HepG2 (cell line): ENCODE results near the gene SQSTM1. TPM values are rescaled to one million over a fixed set of nuclear protein-coding genes. Genes with fewer than 3 reads are reported as not detected.
A peak's percentile ranks its signal among the peaks of the same experiment; 100 is the strongest.

Source experiments
- AKAP8 ChIP-seq: sonication (generic); formaldehyde crosslinking; IDR thresholded peaks from 2 replicates; pipeline ENCODE4 v1.5.1; 2020; ENCODE audit warnings: mild to moderate bottlenecking, missing genetic modification reagents
- ATF3 ChIP-seq: sonication (generic); formaldehyde crosslinking; IDR thresholded peaks from 2 replicates; pipeline ENCODE4 v1.4.0; 2020; ENCODE audit warnings: missing genetic modification reagents
- CCDC6 ChIP-seq: sonication (generic); formaldehyde crosslinking; IDR thresholded peaks from 2 replicates; pipeline ENCODE4 v1.8.1; 2022; ENCODE audit warnings: mild to moderate bottlenecking, missing genetic modification reagents, moderate library complexity
- CHCHD3 ChIP-seq: sonication (generic); formaldehyde crosslinking; IDR thresholded peaks from 2 replicates; pipeline ENCODE4 v1.8.0; 2022; ENCODE audit warnings: mild to moderate bottlenecking, missing genetic modification reagents, moderate library complexity
- CREB3 ChIP-seq: sonication (generic); formaldehyde crosslinking; IDR thresholded peaks from 2 replicates; pipeline ENCODE4 v1.5.0; 2020; ENCODE audit warnings: missing genetic modification reagents
- CREM ChIP-seq, 2 experiments: sonication (generic) in 1 of 2; formaldehyde crosslinking in 1 of 2; IDR thresholded peaks; 2 replicates each; pipeline versions ENCODE4 v1.4.0 to v1.6.1; 2016 to 2020; ENCODE audit warnings: antibody characterized with exemption in 1 of 2, mild to moderate bottlenecking in 1 of 2, missing genetic modification reagents in 1 of 2
- HNRNPK ChIP-seq: fragments of 200-400 bp; formaldehyde crosslinking; IDR thresholded peaks from 2 replicates; pipeline ENCODE4 v1.6.1; 2018; ENCODE audit warnings: low read length, low read depth, moderate library complexity, mild to moderate bottlenecking; ENCODE audit not compliant: poor library complexity, severe bottlenecking
- HNRNPLL ChIP-seq: fragments of 200-400 bp; formaldehyde crosslinking; IDR thresholded peaks from 2 replicates; pipeline ENCODE4 v1.6.1; 2017; ENCODE audit warnings: mild to moderate bottlenecking, low read depth, low read length; ENCODE audit not compliant: poor library complexity, severe bottlenecking
- IRF2 ChIP-seq: IDR thresholded peaks from 2 replicates; pipeline ENCODE4 v1.6.1; 2018; ENCODE audit warnings: missing genetic modification reagents, missing compliant biosample characterization
- MAX ChIP-seq: IDR thresholded peaks from 2 replicates; pipeline ENCODE4 v1.6.1; 2012; ENCODE audit warnings: inconsistent platforms
- MIER2 ChIP-seq: IDR thresholded peaks from 2 replicates; pipeline ENCODE4 v1.6.1; 2016; ENCODE audit warnings: missing biosample characterization, missing genetic modification reagents
- PHF21A ChIP-seq: sonication (generic); formaldehyde crosslinking; IDR thresholded peaks from 2 replicates; pipeline ENCODE4 v1.5.0; 2020; ENCODE audit warnings: mild to moderate bottlenecking, missing genetic modification reagents
- POLR2AphosphoS5 ChIP-seq: IDR thresholded peaks from 2 replicates; pipeline ENCODE4 v1.6.1; 2012; ENCODE audit warnings: low read depth, low read length
- SATB2 ChIP-seq: sonication (generic); formaldehyde crosslinking; IDR thresholded peaks from 2 replicates; pipeline ENCODE4 v1.5.0; 2020; ENCODE audit warnings: missing genetic modification reagents
- SP2 ChIP-seq: sonication (generic); formaldehyde crosslinking; IDR thresholded peaks from 2 replicates; pipeline ENCODE4 v1.5.1; 2020; ENCODE audit warnings: mild to moderate bottlenecking, missing genetic modification reagents
- ZBED4 ChIP-seq: sonication (generic); formaldehyde crosslinking; IDR thresholded peaks from 2 replicates; pipeline ENCODE4 v1.4.0; 2020; ENCODE audit warnings: missing genetic modification reagents, borderline replicate concordance
- ZNF225 ChIP-seq: sonication (generic); formaldehyde crosslinking; IDR thresholded peaks from 2 replicates; pipeline ENCODE4 v1.4.0; 2020; ENCODE audit warnings: mild to moderate bottlenecking, missing genetic modification reagents
- ZNF24 ChIP-seq: fragments of 450-650 bp; IDR thresholded peaks from 2 replicates; pipeline ENCODE4 v1.6.1; 2017; ENCODE audit warnings: antibody characterized with exemption, mild to moderate bottlenecking
- ZNF33A ChIP-seq: sonication (generic); formaldehyde crosslinking; IDR thresholded peaks from 2 replicates; pipeline ENCODE4 v1.5.1; 2020; ENCODE audit warnings: missing genetic modification reagents, mild to moderate bottlenecking, moderate library complexity, borderline replicate concordance
- ZNF605 ChIP-seq: sonication (generic); formaldehyde crosslinking; IDR thresholded peaks from 2 replicates; pipeline ENCODE4 v1.8.0; 2022; ENCODE audit warnings: mild to moderate bottlenecking, missing genetic modification reagents
- ZNF619 ChIP-seq: sonication (generic); formaldehyde crosslinking; IDR thresholded peaks from 2 replicates; pipeline ENCODE4 v1.4.0; 2020; ENCODE audit warnings: mild to moderate bottlenecking, missing genetic modification reagents
- ZNF678 ChIP-seq: sonication (generic); formaldehyde crosslinking; IDR thresholded peaks from 2 replicates; pipeline ENCODE4 v1.4.0; 2020; ENCODE audit warnings: mild to moderate bottlenecking, missing genetic modification reagents
- ZSCAN20 ChIP-seq: sonication (generic); formaldehyde crosslinking; IDR thresholded peaks from 2 replicates; pipeline ENCODE4 v1.4.0; 2020; ENCODE audit warnings: missing genetic modification reagents, mild to moderate bottlenecking, borderline replicate concordance
- polyA plus RNA-seq, 8 experiments: library from polyadenylated mRNA; depleted of rRNA in 3 of 8; stranded (reverse) in 7 of 8; unstranded in 1 of 8; fragments of >200 nt; fragmentation: Illumina TruSeq in 4 of 8; extraction: Trizol in 4 of 8; gene quantifications; 2 replicates each; pipeline versions ENCODE4 v1.2.1 to v1.2.3, GENCODE V29; 2011 to 2016; ENCODE audit warnings: low read depth in 4 of 8, missing spikeins in 1 of 8, mixed read lengths in 1 of 8; ENCODE audit not compliant: insufficient read depth in 1 of 8
- total RNA-seq, 5 experiments: library from RNA; depleted of rRNA; stranded (reverse); fragments of >200 nt; fragmentation: Illumina TruSeq; extraction: Trizol; gene quantifications; 2 replicates each; pipeline ENCODE4 v1.2.3, GENCODE V29; 2016; ENCODE audit warnings: low read depth in 1 of 5

The SQSTM1 gene
- total and polyA plus RNA-seq, 2 of the 13 experiments (the other 11 are each of a cell fraction or from before 2014, with no cell fraction given) = 90.9 to 160 TPM

GRCh38 chr5:179795863-179796833 is 24.6 kb upstream of the SQSTM1 start (continued):
- TF ChIP-seq MIER2 = no peak
- no peak for TF ChIP-seq ATF3 (CRISPR knock-in tag)
- no peak for TF ChIP-seq SATB2 (CRISPR knock-in tag)
- TF ChIP-seq ZNF225 = no peak
- TF ChIP-seq CHCHD3 (CRISPR knock-in tag) = no peak
- peak; percentile 72 for TF ChIP-seq ZNF605 (CRISPR knock-in tag)
- TF ChIP-seq HNRNPK = peak; percentile 33
- TF ChIP-seq ZNF24 = 0 out of 2 replicates have a peak, but pooled peaks have one; percentile 27
- peak; percentile 60; the same call in 1 of the 2 replicates for TF ChIP-seq MAX
- TF ChIP-seq ZNF678 (CRISPR knock-in tag) = no peak
- TF ChIP-seq ZNF33A = no peak
- peak; percentile 74; the same call in 1 of the 2 replicates for TF ChIP-seq CCDC6 (CRISPR knock-in tag)
- TF ChIP-seq POLR2AphosphoS5 = peak; percentile 61
- no peak; the same call in none of the 2 replicates for TF ChIP-seq PHF21A (CRISPR knock-in tag)
- TF ChIP-seq CREB3 (CRISPR knock-in tag) = 0 out of 2 replicates have a peak, but pooled peaks have one; percentile 43
- peak; percentile 6; the same call in 1 of the 2 replicates for TF ChIP-seq SP2 (CRISPR knock-in tag)
- peak; percentile 84 for TF ChIP-seq ZBED4 (CRISPR knock-in tag)
- no peak for TF ChIP-seq ZNF619
- TF ChIP-seq AKAP8 = peak; percentile 57; the same call in 1 of the 2 replicates
- peak; percentile 89 for TF ChIP-seq ZSCAN20 (CRISPR knock-in tag)
- TF ChIP-seq HNRNPLL = peak; percentile 91
- no peak for TF ChIP-seq CREM (IDR thresholded peaks at IDR 0.05)
- TF ChIP-seq CREM (CRISPR knock-in tag; IDR thresholded peaks at IDR 0.05) = no peak
- peak; percentile 18; the same call in 1 of the 2 replicates for TF ChIP-seq IRF2 (CRISPR knock-in tag)
